Rectal smooth muscle tissue (tissue), 1 donor: ENCODE results near the gene IL12RB2.

Experiments
- H3K27ac ChIP-seq: one replicate; pipeline ENCODE4 v1.7.0; 2013; ENCODE audit warnings: low read depth, low read length, inconsistent platforms
- H3K27me3 ChIP-seq: one replicate; pipeline ENCODE4 v1.7.0; 2013; ENCODE audit warnings: low read length; ENCODE audit not compliant: control insufficient read depth, insufficient read depth
- H3K36me3 ChIP-seq: one replicate; pipeline ENCODE4 v1.7.0; 2013; ENCODE audit warnings: low read length; ENCODE audit not compliant: control insufficient read depth, insufficient read depth
- H3K4me1 ChIP-seq: one replicate; pipeline ENCODE4 v1.7.0; 2013; ENCODE audit warnings: low read length; ENCODE audit not compliant: control insufficient read depth, insufficient read depth
- H3K4me3 ChIP-seq: one replicate; pipeline ENCODE4 v1.7.0; 2013; ENCODE audit warnings: low read length
- H3K9ac ChIP-seq: one replicate; pipeline ENCODE4 v1.7.0; 2013; ENCODE audit warnings: low read length

The IL12RB2 gene

GRCh38 chr1:67367370-67368045 is 59.8 kb downstream of the IL12RB2 start:
- no peak overlapping the region for H3K9ac ChIP-seq
- H3K27ac ChIP-seq, result no peak overlapping the region
- H3K36me3 ChIP-seq, result no peaks in the 10 kb centered on the region
- no peaks in the 10 kb centered on the region for H3K4me1 ChIP-seq
- no peak overlapping the region for H3K4me3 ChIP-seq
- H3K27me3 ChIP-seq, result no peaks in the 10 kb centered on the region

DNA sequence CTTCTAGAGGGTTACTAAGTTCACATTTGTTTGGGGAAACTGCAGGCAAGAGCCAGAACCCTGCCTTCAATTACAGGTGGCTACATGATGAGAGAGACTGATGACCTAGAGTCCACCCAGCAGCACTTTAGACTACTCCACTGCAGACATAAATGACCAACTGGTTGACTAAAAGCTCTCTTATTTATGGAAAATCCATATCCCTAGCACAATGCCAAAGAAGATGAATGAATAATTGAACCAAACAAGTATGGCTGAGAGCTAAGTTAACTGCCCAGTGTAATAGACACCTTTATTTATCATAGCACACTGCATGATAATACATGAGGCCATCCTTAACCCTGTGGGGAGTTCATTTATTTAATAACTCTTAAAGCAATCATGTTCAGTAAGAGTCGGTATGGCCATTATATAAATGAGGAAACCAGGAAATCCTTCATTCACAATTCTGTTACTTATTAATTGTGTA is 60.4 kb downstream of the IL12RB2 start:
- no peak overlapping the region for H3K9ac ChIP-seq
- H3K4me3 ChIP-seq, result no peak overlapping the region
- no peaks in the 10 kb centered on the region for H3K36me3 ChIP-seq
- H3K4me1 ChIP-seq, result no peaks in the 10 kb centered on the region
- no peak overlapping the region for H3K27ac ChIP-seq
- H3K27me3 ChIP-seq, result no peaks in the 10 kb centered on the region

- no peaks in the 10 kb centered on the region for H3K27me3 ChIP-seq
- H3K4me1 ChIP-seq, result no peaks in the 10 kb centered on the region
- H3K36me3 ChIP-seq, result no peaks in the 10 kb centered on the region
- H3K9ac ChIP-seq, result no peak overlapping the region
- no peak overlapping the region for H3K27ac ChIP-seq
- no peak overlapping the region for H3K4me3 ChIP-seq
Measured at GRCh38 chr1:67371043-67371442, 63.4 kb downstream of the IL12RB2 start.

DNA sequence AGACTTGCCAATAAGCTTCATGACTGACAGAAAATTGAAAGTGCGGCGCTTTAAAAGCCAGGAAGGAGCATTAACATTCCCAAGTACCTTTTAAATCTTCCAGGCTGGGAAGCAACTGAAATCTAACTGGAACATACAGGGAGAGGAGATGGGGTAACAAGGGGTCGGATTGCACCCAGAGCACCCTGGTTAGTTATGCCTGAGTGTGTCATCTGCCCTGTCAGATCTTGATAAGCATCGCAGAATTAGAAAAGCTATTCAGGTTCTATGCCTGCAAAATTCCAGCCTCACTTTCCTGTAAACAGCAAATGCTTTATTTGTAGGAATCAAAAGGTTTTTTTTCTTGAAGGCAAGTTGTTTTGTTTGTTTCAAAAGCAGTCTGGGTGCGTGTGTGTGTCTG is 64.0 kb downstream of the IL12RB2 start:
- Histone ChIP-seq H3K9ac (no peak overlapping the region), H3K4me3 (no peak overlapping the region), H3K27ac (no peak overlapping the region), H3K27me3 (no peaks in the 10 kb centered on the region), H3K36me3 (no peaks in the 10 kb centered on the region), H3K4me1 (no peaks in the 10 kb centered on the region)

- Histone ChIP-seq H3K36me3 (no peaks in the 10 kb centered on the region), H3K27me3 (no peaks in the 10 kb centered on the region), H3K4me1 (no peaks in the 10 kb centered on the region), H3K4me3 (no peak overlapping the region), H3K27ac (no peak overlapping the region), H3K9ac (no peak overlapping the region)
Measured at GRCh38 chr1:67372136-67372535, 64.5 kb downstream of the IL12RB2 start.

GRCh38 chr1:67372898-67373297 is 65.2 kb downstream of the IL12RB2 start:
- Histone ChIP-seq H3K4me3 (no peak overlapping the region), H3K27ac (no peak overlapping the region), H3K9ac (no peak overlapping the region)

GRCh38 chr1:67376381-67376780 is 68.7 kb downstream of the IL12RB2 start:
- no peak overlapping the region for H3K9ac ChIP-seq
- H3K4me1 ChIP-seq, result no peaks in the 10 kb centered on the region
- no peak overlapping the region for H3K4me3 ChIP-seq

More at GRCh38 chr1:67372898-67373297, 65.2 kb downstream of the IL12RB2 start:
- no peaks in the 10 kb centered on the region for H3K4me1 ChIP-seq
- H3K36me3 ChIP-seq, result no peaks in the 10 kb centered on the region
- H3K27me3 ChIP-seq, result no peaks in the 10 kb centered on the region

GRCh38 chr1:67377253-67377652 is 69.6 kb downstream of the IL12RB2 start:
- H3K4me1 ChIP-seq, result no peaks in the 10 kb centered on the region
- H3K36me3 ChIP-seq, result no peaks in the 10 kb centered on the region
- H3K4me3 ChIP-seq, result no peak overlapping the region
- no peak overlapping the region for H3K27ac ChIP-seq
- no peaks in the 10 kb centered on the region for H3K27me3 ChIP-seq
- no peak overlapping the region for H3K9ac ChIP-seq

More at GRCh38 chr1:67376381-67376780, 68.7 kb downstream of the IL12RB2 start:
- Histone ChIP-seq H3K27me3 (no peaks in the 10 kb centered on the region), H3K36me3 (no peaks in the 10 kb centered on the region), H3K27ac (no peak overlapping the region)

- Histone ChIP-seq H3K4me3 (no peak overlapping the region), H3K36me3 (no peaks in the 10 kb centered on the region), H3K27me3 (no peaks in the 10 kb centered on the region), H3K9ac (no peak overlapping the region), H3K27ac (no peak overlapping the region), H3K4me1 (no peaks in the 10 kb centered on the region)
Measured at GRCh38 chr1:67381154-67381553, 73.5 kb downstream of the IL12RB2 start.

GRCh38 chr1:67382292-67382691 is 74.6 kb downstream of the IL12RB2 start:
- no peak overlapping the region for H3K27ac ChIP-seq

GRCh38 chr1:67383999-67384638 is 76.4 kb downstream of the IL12RB2 start:
- Histone ChIP-seq H3K4me3 (no peak overlapping the region), H3K27ac (no peak overlapping the region), H3K9ac (no peak overlapping the region), H3K27me3 (no peaks in the 10 kb centered on the region), H3K4me1 (no peaks in the 10 kb centered on the region), H3K36me3 (no peaks in the 10 kb centered on the region)

More at GRCh38 chr1:67382292-67382691, 74.6 kb downstream of the IL12RB2 start:
- H3K4me1 ChIP-seq, result no peaks in the 10 kb centered on the region
- H3K9ac ChIP-seq, result no peak overlapping the region
- no peaks in the 10 kb centered on the region for H3K36me3 ChIP-seq
- H3K4me3 ChIP-seq, result no peak overlapping the region
- no peaks in the 10 kb centered on the region for H3K27me3 ChIP-seq

GRCh38 chr1:67390041-67390887 is 82.6 kb downstream of the IL12RB2 start:
- no peaks in the 10 kb centered on the region for H3K27me3 ChIP-seq
- no peak overlapping the region for H3K4me3 ChIP-seq
- no peaks in the 10 kb centered on the region for H3K36me3 ChIP-seq
- H3K4me1 ChIP-seq, result no peaks in the 10 kb centered on the region
- no peak overlapping the region for H3K9ac ChIP-seq
- H3K27ac ChIP-seq, result no peak overlapping the region
